KOPT-K1 (cell line): ENCODE results near the gene TNFRSF25.

Experiments
- H3K27ac ChIP-seq: fragments of 200-600 bp; sonication (generic); 2 replicates; pipeline ENCODE4 v1.5.1; 2016; ENCODE audit warnings: antibody characterized with exemption, mild to moderate bottlenecking, low read depth, low read length; ENCODE audit not compliant: poor library complexity, severe bottlenecking
- H3K36me3 ChIP-seq: fragments of 200-600 bp; sonication (generic); 2 replicates; pipeline ENCODE4 v1.5.1; 2017; ENCODE audit warnings: antibody characterized with exemption, mild to moderate bottlenecking, low read length, moderate library complexity; ENCODE audit not compliant: insufficient read depth
- H3K9me3 ChIP-seq: fragments of 200-600 bp; sonication (generic); 2 replicates; pipeline ENCODE4 v1.5.1; 2017; ENCODE audit warnings: antibody characterized with exemption, low read length, mild to moderate bottlenecking; ENCODE audit not compliant: insufficient read depth, poor library complexity, severe bottlenecking

TNFRSF25 gene

GRCh38 chr1:6419804-6420453 is 46.0 kb downstream of the TNFRSF25 start, which contains the start of gene HES2:
TSS of gene HES2 (minus strand) at chr1:6419919. CDS start at chr1:6419820, 99 bp downstream.
- Histone ChIP-seq H3K36me3 (no peaks in the 10 kb centered on the region), H3K27ac (no peak within 1 kb of the TSS), H3K9me3 (no peaks in the 10 kb centered on the region)

GRCh38 chr1:6419397-6419803 is 46.6 kb downstream of the TNFRSF25 start:
- Histone ChIP-seq H3K9me3 (no peaks in the 10 kb centered on the region), H3K27ac (no peak overlapping the region), H3K36me3 (no peaks in the 10 kb centered on the region)

- no peaks in the 10 kb centered on the region for H3K9me3 ChIP-seq
- H3K27ac ChIP-seq: no peak overlapping the region
- H3K36me3 ChIP-seq: no peaks in the 10 kb centered on the region
Measured at GRCh38 chr1:6418668-6419396, 47.1 kb downstream of the TNFRSF25 start.

GRCh38 chr1:6417961-6418667 is 47.9 kb downstream of the TNFRSF25 start:
- Histone ChIP-seq H3K27ac (no peak overlapping the region), H3K36me3 (no peaks in the 10 kb centered on the region), H3K9me3 (no peaks in the 10 kb centered on the region)

- H3K36me3 ChIP-seq: no peaks in the 10 kb centered on the region
- no peak overlapping the region for H3K27ac ChIP-seq
- no peaks in the 10 kb centered on the region for H3K9me3 ChIP-seq
Measured at GRCh38 chr1:6416906-6417305, 49.1 kb downstream of the TNFRSF25 start.

GRCh38 chr1:6416295-6416656 is 49.7 kb downstream of the TNFRSF25 start:
- H3K9me3 ChIP-seq: no peaks in the 10 kb centered on the region

GRCh38 chr1:6414881-6415626 is 50.9 kb downstream of the TNFRSF25 start:
- Histone ChIP-seq H3K27ac (no peak overlapping the region), H3K9me3 (no peaks in the 10 kb centered on the region), H3K36me3 (no peaks in the 10 kb centered on the region)

More at GRCh38 chr1:6416295-6416656, 49.7 kb downstream of the TNFRSF25 start:
- Histone ChIP-seq H3K27ac (no peak overlapping the region), H3K36me3 (no peaks in the 10 kb centered on the region)

GRCh38 chr1:6414443-6414844 is 51.5 kb downstream of the TNFRSF25 start:
- Histone ChIP-seq H3K9me3 (no peaks in the 10 kb centered on the region), H3K36me3 (no peaks in the 10 kb centered on the region), H3K27ac (no peak overlapping the region)

- Histone ChIP-seq H3K9me3 (no peaks in the 10 kb centered on the region), H3K36me3 (no peaks in the 10 kb centered on the region), H3K27ac (no peak overlapping the region)
Measured at GRCh38 chr1:6412896-6413295, 53.1 kb downstream of the TNFRSF25 start.
